ENCODE measurements around the gene NOLC1.

The NOLC1 gene

DNA sequence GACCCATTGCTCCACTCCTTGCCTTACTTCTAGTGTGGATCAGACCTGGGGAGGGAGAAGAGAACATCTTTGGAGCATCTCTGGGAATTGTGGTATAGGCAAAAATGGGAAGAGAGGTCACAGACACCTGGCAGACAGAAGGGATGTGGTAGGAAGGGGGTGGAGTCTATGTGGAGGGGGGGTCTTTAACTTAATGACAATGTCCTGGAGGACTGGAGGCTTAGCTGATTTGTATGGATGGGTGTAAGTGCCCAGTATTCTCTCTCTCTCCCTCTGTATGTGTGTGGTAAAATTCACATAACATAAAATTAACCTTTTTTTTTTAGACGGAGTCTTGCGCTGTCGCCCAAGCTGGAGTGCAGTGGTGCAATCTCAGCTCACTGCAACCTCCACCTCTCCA is 29.0 kb upstream of the NOLC1 start:
- no peaks in the 10 kb centered on the region for H3K36me3 ChIP-seq (ENCODE audit: insufficient read depth, low read length)
- no peak overlapping the region for H2AFZ ChIP-seq (ENCODE audit: low read length)
- H3K9me2 ChIP-seq (ENCODE audit: low read depth, low read length), result no peaks in the 10 kb centered on the region
- no peaks in the 10 kb centered on the region for H3K27me3 ChIP-seq (ENCODE audit: insufficient read depth, low read length)
- H3K9ac ChIP-seq (ENCODE audit: low read length), result no peak overlapping the region
- no peaks in the 10 kb centered on the region for H3F3A ChIP-seq (ENCODE audit: insufficient read depth, low read length)
- H3K27ac ChIP-seq (ENCODE audit: low read depth, low read length, poor library complexity, severe bottlenecking), result no peak overlapping the region
- H3K4me3 ChIP-seq (ENCODE audit: low read depth, low read length, poor library complexity, severe bottlenecking), result no peak overlapping the region
- H3K4me2 ChIP-seq (ENCODE audit: low read length), result no peak overlapping the region
- no peaks in the 10 kb centered on the region for H3K79me2 ChIP-seq (ENCODE audit: insufficient read depth, low read length)
- TF ChIP-seq, protein P1, sequence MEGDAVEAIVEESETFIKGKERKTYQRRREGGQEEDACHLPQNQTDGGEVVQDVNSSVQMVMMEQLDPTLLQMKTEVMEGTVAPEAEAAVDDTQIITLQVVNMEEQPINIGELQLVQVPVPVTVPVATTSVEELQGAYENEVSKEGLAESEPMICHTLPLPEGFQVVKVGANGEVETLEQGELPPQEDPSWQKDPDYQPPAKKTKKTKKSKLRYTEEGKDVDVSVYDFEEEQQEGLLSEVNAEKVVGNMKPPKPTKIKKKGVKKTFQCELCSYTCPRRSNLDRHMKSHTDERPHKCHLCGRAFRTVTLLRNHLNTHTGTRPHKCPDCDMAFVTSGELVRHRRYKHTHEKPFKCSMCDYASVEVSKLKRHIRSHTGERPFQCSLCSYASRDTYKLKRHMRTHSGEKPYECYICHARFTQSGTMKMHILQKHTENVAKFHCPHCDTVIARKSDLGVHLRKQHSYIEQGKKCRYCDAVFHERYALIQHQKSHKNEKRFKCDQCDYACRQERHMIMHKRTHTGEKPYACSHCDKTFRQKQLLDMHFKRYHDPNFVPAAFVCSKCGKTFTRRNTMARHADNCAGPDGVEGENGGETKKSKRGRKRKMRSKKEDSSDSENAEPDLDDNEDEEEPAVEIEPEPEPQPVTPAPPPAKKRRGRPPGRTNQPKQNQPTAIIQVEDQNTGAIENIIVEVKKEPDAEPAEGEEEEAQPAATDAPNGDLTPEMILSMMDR (IDR thresholded peaks at IDR 0.05; ENCODE audit: low read length), result no peak
- no peak for TF ChIP-seq EZH2 (IDR thresholded peaks at IDR 0.05; ENCODE audit: borderline replicate concordance, low read length)
- no peaks in the 10 kb centered on the region for H4K20me1 ChIP-seq (ENCODE audit: insufficient read depth, low read length)
- no peaks in the 10 kb centered on the region for H3K9me3 ChIP-seq (ENCODE audit: low read length)
- peaks cover 19% of the 10 kb centered on the region for H3K4me1 ChIP-seq (ENCODE audit: insufficient read depth, low read length, severe bottlenecking)

DNA sequence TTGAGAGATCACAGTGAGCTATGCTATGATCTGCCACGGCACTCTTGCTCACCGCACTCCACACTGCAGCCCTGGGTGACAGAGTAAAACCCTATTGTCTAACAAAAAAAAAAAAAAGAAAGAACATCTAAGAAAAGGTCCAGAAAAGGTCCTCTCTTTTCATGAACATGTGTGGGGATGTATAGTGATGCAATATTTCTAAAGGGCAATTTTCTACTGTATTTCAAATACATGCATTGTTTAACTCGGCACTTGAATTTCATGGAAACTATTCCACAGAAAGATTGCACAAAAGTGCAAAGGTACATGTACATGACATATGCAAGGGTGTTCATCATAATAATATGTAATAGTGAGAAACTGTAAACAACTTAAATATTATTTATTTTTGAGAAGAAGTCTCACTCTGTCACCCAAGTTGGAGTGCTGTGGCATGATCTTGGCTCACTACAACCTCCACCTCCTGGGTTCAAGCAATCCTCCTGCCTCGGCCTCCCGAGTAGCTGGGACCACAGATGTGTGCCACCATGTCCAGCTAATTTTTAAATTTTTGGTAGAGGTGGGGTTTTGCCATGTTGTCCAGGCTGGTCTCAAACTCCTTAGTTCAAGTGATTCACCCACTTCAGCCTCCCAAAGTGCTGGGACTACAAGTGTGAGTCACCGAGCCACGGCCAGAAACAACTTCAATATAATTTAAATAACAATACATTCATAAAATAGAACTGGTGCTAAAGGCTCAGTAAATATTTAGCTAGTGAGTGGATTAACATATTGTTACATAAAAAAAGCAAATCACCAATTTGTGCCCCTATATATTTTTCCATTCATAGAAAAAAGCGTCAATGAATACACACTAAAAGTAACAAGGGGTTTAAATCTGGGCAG is 20.7 kb upstream of the NOLC1 start:
- Histone ChIP-seq H3K4me3 (ENCODE audit: low read depth, low read length, poor library complexity, severe bottlenecking) (no peak overlapping the region), H3K9me2 (ENCODE audit: low read depth, low read length) (no peaks in the 10 kb centered on the region), H3K27me3 (ENCODE audit: insufficient read depth, low read length) (no peaks in the 10 kb centered on the region), H3K36me3 (ENCODE audit: insufficient read depth, low read length) (no peaks in the 10 kb centered on the region; the same call in 1 of the 2 replicates), H3F3A (ENCODE audit: insufficient read depth, low read length) (no peaks in the 10 kb centered on the region), H4K20me1 (ENCODE audit: insufficient read depth, low read length) (no peaks in the 10 kb centered on the region), H3K9ac (ENCODE audit: low read length) (no peak overlapping the region), H3K9me3 (ENCODE audit: low read length) (no peaks in the 10 kb centered on the region), H3K27ac (ENCODE audit: low read depth, low read length, poor library complexity, severe bottlenecking) (no peak overlapping the region), H3K4me1 (ENCODE audit: insufficient read depth, low read length, severe bottlenecking) (peaks cover 28% of the 10 kb centered on the region), H2AFZ (ENCODE audit: low read length) (peak overlapping the region; percentile 98; the same call in 1 of the 2 replicates), H3K4me2 (ENCODE audit: low read length) (peak overlapping the region; percentile 99; the same call in 1 of the 2 replicates), H3K79me2 (ENCODE audit: insufficient read depth, low read length) (peaks cover 34% of the 10 kb centered on the region)
- no peak for TF ChIP-seq EZH2 (IDR thresholded peaks at IDR 0.05; ENCODE audit: borderline replicate concordance, low read length)
- TF ChIP-seq, protein P1 (IDR thresholded peaks at IDR 0.05; ENCODE audit: low read length), result no peak

DNA sequence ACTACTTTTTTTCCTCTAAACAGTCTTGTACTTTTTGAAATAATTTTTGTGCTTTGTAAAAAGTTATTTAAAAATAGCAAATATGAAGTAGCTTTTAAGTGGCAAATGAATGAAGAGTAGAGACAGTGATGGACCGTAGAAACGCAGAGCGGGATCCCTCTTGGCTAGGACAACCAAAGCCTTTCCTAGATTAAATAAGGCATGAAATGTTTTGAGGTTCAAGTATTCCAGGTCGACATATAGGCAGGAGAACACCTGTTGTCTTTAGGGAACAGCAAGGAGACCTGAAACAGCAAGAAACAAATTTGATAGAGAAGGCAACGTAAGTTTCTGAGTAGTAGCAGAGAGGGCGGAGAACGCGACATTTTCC is 20.0 kb upstream of the NOLC1 start:
- Histone ChIP-seq H3K27me3 (ENCODE audit: insufficient read depth, low read length) (no peaks in the 10 kb centered on the region), H3K9me3 (ENCODE audit: low read length) (no peaks in the 10 kb centered on the region), H3K79me2 (ENCODE audit: insufficient read depth, low read length) (peaks cover 40% of the 10 kb centered on the region), H3K4me2 (ENCODE audit: low read length) (peak overlapping the region; percentile 99), H2AFZ (ENCODE audit: low read length) (peak overlapping the region; percentile 98), H3K4me1 (ENCODE audit: insufficient read depth, low read length, severe bottlenecking) (peaks cover 28% of the 10 kb centered on the region), H3K36me3 (ENCODE audit: insufficient read depth, low read length) (no peaks in the 10 kb centered on the region; the same call in 1 of the 2 replicates), H3F3A (ENCODE audit: insufficient read depth, low read length) (no peaks in the 10 kb centered on the region), H3K4me3 (ENCODE audit: low read depth, low read length, poor library complexity, severe bottlenecking) (peak overlapping the region; percentile 91), H3K9ac (ENCODE audit: low read length) (peak overlapping the region; percentile 82), H3K27ac (ENCODE audit: low read depth, low read length, poor library complexity, severe bottlenecking) (no peak overlapping the region), H4K20me1 (ENCODE audit: insufficient read depth, low read length) (no peaks in the 10 kb centered on the region), H3K9me2 (ENCODE audit: low read depth, low read length) (no peaks in the 10 kb centered on the region)
- TF ChIP-seq, protein P1 (IDR thresholded peaks at IDR 0.05; ENCODE audit: low read length), result no peak
- no peak for TF ChIP-seq EZH2 (IDR thresholded peaks at IDR 0.05; ENCODE audit: borderline replicate concordance, low read length)

All from OCI-LY1 (cell line).